Tibial nerve (tissue), 4 donors: ENCODE measurements around the gene CSNK1A1L.

Experiments
- EP300 ChIP-seq, 2 donors: sonication (generic); formaldehyde crosslinking; IDR thresholded peaks; one replicate each; pipeline ENCODE4 v1.6.1; 2017; ENCODE audit warnings: antibody characterized with exemption in 2 of 2, mild to moderate bottlenecking in 1 of 2
- POLR2A ChIP-seq, 2 donors: fragments of 450-650 bp; IDR thresholded peaks; one replicate each; pipeline ENCODE4 v1.6.1; 2017; ENCODE audit warnings: antibody characterized with exemption in 2 of 2, mild to moderate bottlenecking in 2 of 2, moderate library complexity in 2 of 2
- TF ChIP-seq, protein P1 (sequence below), 5 experiments: fragments of 200-600 bp in 3 of 5; fragments of 450-650 bp in 2 of 5; sonication (generic) in 3 of 5; IDR thresholded peaks; one replicate each; pipeline ENCODE4 v1.5.1; 2016 to 2019; ENCODE audit warnings: antibody characterized with exemption in 5 of 5, mild to moderate bottlenecking in 3 of 5, moderate library complexity in 2 of 5

DNA sequence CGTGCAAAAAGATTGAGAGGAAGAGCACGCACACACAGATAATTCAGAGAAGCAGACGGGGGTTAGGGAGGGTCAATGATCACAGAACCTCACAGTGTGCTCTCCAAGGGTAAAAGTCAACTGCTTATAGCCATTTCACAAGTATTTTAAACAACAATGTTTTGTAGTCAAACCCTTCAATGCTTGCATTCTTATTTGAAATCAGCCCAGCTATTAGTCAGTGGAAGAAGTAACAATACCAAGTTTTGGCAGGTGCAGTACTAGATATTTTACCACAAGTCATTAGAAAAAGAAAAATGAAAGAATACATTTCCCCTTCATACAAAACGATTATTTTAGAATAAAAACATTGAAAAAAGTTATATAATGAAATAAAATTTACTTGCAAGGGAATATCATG lies 2.6 kb downstream of the CSNK1A1L start:
- TF ChIP-seq, protein P1, sequence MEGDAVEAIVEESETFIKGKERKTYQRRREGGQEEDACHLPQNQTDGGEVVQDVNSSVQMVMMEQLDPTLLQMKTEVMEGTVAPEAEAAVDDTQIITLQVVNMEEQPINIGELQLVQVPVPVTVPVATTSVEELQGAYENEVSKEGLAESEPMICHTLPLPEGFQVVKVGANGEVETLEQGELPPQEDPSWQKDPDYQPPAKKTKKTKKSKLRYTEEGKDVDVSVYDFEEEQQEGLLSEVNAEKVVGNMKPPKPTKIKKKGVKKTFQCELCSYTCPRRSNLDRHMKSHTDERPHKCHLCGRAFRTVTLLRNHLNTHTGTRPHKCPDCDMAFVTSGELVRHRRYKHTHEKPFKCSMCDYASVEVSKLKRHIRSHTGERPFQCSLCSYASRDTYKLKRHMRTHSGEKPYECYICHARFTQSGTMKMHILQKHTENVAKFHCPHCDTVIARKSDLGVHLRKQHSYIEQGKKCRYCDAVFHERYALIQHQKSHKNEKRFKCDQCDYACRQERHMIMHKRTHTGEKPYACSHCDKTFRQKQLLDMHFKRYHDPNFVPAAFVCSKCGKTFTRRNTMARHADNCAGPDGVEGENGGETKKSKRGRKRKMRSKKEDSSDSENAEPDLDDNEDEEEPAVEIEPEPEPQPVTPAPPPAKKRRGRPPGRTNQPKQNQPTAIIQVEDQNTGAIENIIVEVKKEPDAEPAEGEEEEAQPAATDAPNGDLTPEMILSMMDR (IDR thresholded peaks at IDR 0.05) = no peak
- TF ChIP-seq POLR2A (IDR thresholded peaks at IDR 0.05) (no peak), EP300 (IDR thresholded peaks at IDR 0.05) (no peak)
